Fibroblast of lung (primary cell): ENCODE data around the gene SLC34A1.

Experiments used
- CTCF ChIP-seq, 2 donors: IDR thresholded peaks in 1 of 2; conservative IDR thresholded peaks in 1 of 2; 1 replicate in 1 of 2; 2 replicates in 1 of 2; pipeline ENCODE4 v1.5.1; 2011 to 2012; ENCODE audit warnings: low read length in 2 of 2, control low read depth in 1 of 2, inconsistent platforms in 1 of 2, low read depth in 1 of 2, mild to moderate bottlenecking in 1 of 2
- EZH2 ChIP-seq: IDR thresholded peaks from 2 replicates; pipeline ENCODE4 v1.5.1; 2012; ENCODE audit warnings: low read length, control low read depth, mild to moderate bottlenecking; ENCODE audit errors: missing control alignments

- TF ChIP-seq CTCF (conservative IDR thresholded peaks at IDR 0.05 in 1 of 2, IDR thresholded peaks at IDR 0.05 in 1 of 2; ENCODE audit: low read depth in 1 of 2, low read length in 2 of 2) (no peak), EZH2 (no peak)
These were observed 31.1 kb upstream of the SLC34A1 start for GRCh38 chr5:177353093-177353492.
